Stimulated activated effector memory CD8-positive, alpha-beta T cell treated with anti-CD3 and anti-CD28 coated beads, Interleukin-12 subunit alpha, Interleukin-12 subunit beta, amount 100 ng/mL, for 72 hours (primary cell): Measurements from ENCODE around the gene AMH.
"Not testable (repeated sequence)": the region's sequence is repeated elsewhere in the genome, so short reads cannot be mapped to it uniquely, and the experiment has no call there.

ENCODE experiments used
- ATAC-seq: fragments of 150-1000 bp; cut with Tn5 transposase; 2 replicates; pipeline ENCODE4 v1.10.0; 2021
- DNase-seq, 2 donors: peaks; one replicate each; pipeline ENCODE4 v3.0.0; 2021 to 2022; ENCODE audit warnings: low spot score in 2 of 2
- H3K27ac Mint-ChIP-seq: one replicate; pipeline ENCODE4 v1.8.0; 2022; ENCODE audit warnings: mild to moderate bottlenecking, mixed read lengths
- H3K36me3 Mint-ChIP-seq: one replicate; pipeline ENCODE4 v1.8.0; 2022; ENCODE audit warnings: mild to moderate bottlenecking, mixed read lengths
- H3K4me1 Mint-ChIP-seq: one replicate; pipeline ENCODE4 v1.8.0; 2022; ENCODE audit warnings: mixed read lengths
- H3K4me3 Mint-ChIP-seq: one replicate; pipeline ENCODE4 v1.8.0; 2022; ENCODE audit warnings: mild to moderate bottlenecking, mixed read lengths
- H3K9me3 Mint-ChIP-seq: one replicate; pipeline ENCODE4 v1.8.0; 2022; ENCODE audit warnings: mixed read lengths

AMH gene

GRCh38 chr19:2249010-2249866 lies at the start of gene AMH:
Gene AMH (plus strand): TSS chr19:2249323. CDS start chr19:2249333, 10 bp downstream.
- H3K4me3 Mint-ChIP-seq: no peak within 1 kb of the TSS
- no peak within 1 kb of the TSS for H3K27ac Mint-ChIP-seq
- H3K36me3 Mint-ChIP-seq: peaks cover 47% of the 10 kb centered on the region

GRCh38 chr19:2199861-2200623 lies 49.1 kb upstream of the AMH start:
- Mint-ChIP-seq H3K4me1 (peaks cover 38% of the 10 kb centered on the region), H3K4me3 (no peak overlapping the region), H3K9me3 (no peaks in the 10 kb centered on the region), H3K36me3 (peaks cover 87% of the 10 kb centered on the region), H3K27ac (no peak overlapping the region)
- DNase-seq: no peak
- no peak for ATAC-seq

More at GRCh38 chr19:2249010-2249866, at the start of gene AMH:
- Mint-ChIP-seq H3K9me3 (no peaks in the 10 kb centered on the region), H3K4me1 (peaks cover 16% of the 10 kb centered on the region)
- ATAC-seq: no peak
- DNase-seq: peak in 1 of 2 donors; percentile 59

- not testable (repeated sequence) for H3K9me3 Mint-ChIP-seq, H3K4me3 Mint-ChIP-seq, H3K27ac Mint-ChIP-seq, DNase-seq, ATAC-seq
- H3K36me3 Mint-ChIP-seq: peaks cover 88% of the 10 kb centered on the region
- peaks cover 38% of the 10 kb centered on the region for H3K4me1 Mint-ChIP-seq
These were observed 48.4 kb upstream of the AMH start for GRCh38 chr19:2200624-2201294.

GRCh38 chr19:2201473-2202148 lies 47.5 kb upstream of the AMH start:
- Mint-ChIP-seq H3K4me3 (no peak overlapping the region), H3K9me3 (no peaks in the 10 kb centered on the region), H3K27ac (peak overlapping the region; percentile 81), H3K36me3 (peaks cover 89% of the 10 kb centered on the region), H3K4me1 (peaks cover 37% of the 10 kb centered on the region)
- DNase-seq: no peak
- peak; percentile 14 for ATAC-seq

DNA sequence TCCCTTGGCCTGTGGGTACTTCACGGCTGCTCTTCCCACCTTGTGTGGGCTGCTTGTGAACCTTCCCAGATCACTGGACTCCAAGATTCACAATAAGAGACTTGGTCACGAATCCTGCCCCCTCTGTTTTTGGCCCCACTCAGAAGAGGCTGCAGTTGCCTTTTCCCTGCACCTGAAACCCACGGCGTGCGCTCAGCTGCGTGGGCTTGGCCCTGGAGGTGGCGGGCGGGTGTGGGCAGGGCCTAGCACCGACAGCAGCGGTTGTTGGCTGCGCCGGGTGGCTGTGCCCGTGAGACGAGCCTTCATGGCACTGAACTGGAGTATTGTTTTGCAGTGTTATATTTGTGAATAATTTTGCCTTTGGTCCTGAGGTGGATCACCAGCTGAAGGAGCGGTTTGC lies 46.8 kb upstream of the AMH start:
- Mint-ChIP-seq H3K36me3 (peaks cover 89% of the 10 kb centered on the region), H3K27ac (no peak overlapping the region), H3K9me3 (no peaks in the 10 kb centered on the region), H3K4me1 (peaks cover 29% of the 10 kb centered on the region), H3K4me3 (no peak overlapping the region)
- ATAC-seq (no peak), DNase-seq (no peak)

- no peak overlapping the region for H3K4me3 Mint-ChIP-seq
- peak overlapping the region; percentile 17 for H3K27ac Mint-ChIP-seq
- H3K36me3 Mint-ChIP-seq: peaks cover 96% of the 10 kb centered on the region
- DNase-seq (no peak), ATAC-seq (no peak)
- no peaks in the 10 kb centered on the region for H3K9me3 Mint-ChIP-seq
- H3K4me1 Mint-ChIP-seq: peaks cover 8% of the 10 kb centered on the region
These were observed 42.1 kb upstream of the AMH start for GRCh38 chr19:2207008-2207407.

DNA sequence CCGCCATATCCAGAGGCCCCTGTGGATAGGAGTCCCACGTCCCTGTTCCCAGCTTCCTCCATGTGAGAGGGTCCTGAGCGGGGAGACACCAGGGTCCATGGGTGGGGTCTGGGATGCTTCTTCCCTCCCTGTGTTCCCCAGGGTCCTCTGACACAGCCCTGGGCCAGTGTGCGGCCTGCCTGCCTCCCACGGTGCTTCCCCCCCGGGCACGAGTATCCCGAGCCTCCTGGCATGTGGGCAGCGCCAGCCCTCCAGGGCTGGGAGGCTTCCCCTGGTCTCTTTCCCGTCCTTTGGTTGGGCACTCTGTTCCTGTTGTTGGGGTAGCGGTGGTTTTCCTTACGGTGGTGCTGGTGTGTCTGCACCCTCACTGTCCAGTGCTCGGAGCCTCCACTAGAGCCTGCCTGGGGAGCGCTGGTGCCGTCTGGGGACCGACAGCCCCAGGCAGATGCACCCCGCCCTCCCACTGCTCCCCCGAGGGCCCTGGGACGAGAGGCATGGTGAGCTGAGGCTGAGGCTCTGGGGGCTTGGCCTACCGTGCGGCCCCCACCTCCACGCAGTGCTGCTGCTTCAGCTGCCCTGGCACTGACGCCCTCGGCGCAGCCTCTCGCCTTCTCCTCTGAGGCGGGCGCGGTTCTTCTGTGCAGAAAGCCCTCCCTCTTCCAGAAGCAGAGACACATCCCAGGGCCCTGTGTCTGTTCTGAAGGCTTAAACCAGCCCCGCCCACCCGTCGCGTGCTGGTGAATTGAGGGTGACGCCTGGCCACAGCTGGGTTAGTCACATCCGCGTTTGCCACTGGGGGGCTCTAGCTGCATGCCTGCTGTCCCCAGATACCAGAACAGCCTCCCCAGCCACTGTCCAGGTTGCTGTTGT lies 40.9 kb upstream of the AMH start:
- Mint-ChIP-seq H3K4me3 (no peak overlapping the region), H3K36me3 (peaks cover 96% of the 10 kb centered on the region), H3K4me1 (peaks cover 8% of the 10 kb centered on the region), H3K9me3 (no peaks in the 10 kb centered on the region), H3K27ac (peak overlapping the region; percentile 17)
- DNase-seq (peak in 1 of 2 donors; percentile 61), ATAC-seq (peak; percentile 73)

DNA sequence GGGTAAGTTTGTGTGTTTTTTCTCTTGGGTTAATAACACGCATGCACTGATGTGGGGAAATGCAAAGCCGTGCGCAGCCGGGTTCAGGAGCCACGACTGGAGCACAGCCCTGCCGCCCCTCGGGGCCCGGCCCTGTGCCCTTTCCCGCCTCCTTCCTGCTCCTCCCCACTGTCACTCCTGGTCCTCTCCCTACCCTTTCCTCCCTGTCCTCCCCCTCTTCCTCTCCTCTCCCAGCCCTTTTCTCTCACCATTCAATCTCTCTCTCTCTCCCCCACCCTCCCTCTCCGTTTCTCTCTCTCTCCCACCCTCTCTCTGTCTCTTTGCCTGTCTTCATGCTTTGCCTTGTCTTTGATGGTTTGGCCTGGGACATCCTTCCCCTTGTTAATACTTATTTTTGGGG lies 40.1 kb upstream of the AMH start:
- no peak overlapping the region for H3K4me3 Mint-ChIP-seq
- DNase-seq (no peak), ATAC-seq (no peak)
- peaks cover 5% of the 10 kb centered on the region for H3K4me1 Mint-ChIP-seq
- H3K27ac Mint-ChIP-seq: no peak overlapping the region
- peaks cover 96% of the 10 kb centered on the region for H3K36me3 Mint-ChIP-seq
- no peaks in the 10 kb centered on the region for H3K9me3 Mint-ChIP-seq

DNA sequence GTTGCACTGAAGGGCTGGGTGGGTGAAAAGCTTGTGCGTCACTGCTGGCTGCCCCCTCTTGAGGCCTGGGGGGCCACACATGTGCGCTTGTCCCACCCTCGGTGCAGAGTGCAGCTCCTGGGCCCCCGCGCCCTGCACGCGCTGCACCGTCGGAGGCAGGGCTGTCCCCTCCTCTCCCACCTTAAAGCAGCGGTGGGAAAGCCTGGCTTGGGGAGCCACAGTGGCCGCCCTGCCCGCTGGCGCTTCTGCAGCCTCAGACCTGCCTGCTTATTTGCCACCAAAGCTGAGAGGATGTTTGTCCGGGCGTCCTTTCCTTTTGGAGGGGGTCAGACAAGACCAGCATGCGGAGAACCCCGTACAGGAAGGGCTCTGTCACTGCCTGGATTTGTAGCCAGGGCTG lies 39.7 kb upstream of the AMH start:
- H3K9me3 Mint-ChIP-seq: no peaks in the 10 kb centered on the region
- no peak overlapping the region for H3K27ac Mint-ChIP-seq
- DNase-seq (no peak), ATAC-seq (no peak)
- peaks cover 96% of the 10 kb centered on the region for H3K36me3 Mint-ChIP-seq
- peaks cover under 1% of the 10 kb centered on the region for H3K4me1 Mint-ChIP-seq
- no peak overlapping the region for H3K4me3 Mint-ChIP-seq

GRCh38 chr19:2210206-2210605 lies 38.9 kb upstream of the AMH start:
- H3K27ac Mint-ChIP-seq: no peak overlapping the region
- no peaks in the 10 kb centered on the region for H3K9me3 Mint-ChIP-seq
- H3K4me1 Mint-ChIP-seq: peaks cover 6% of the 10 kb centered on the region
- DNase-seq (no peak), ATAC-seq (no peak)
- peaks cover 96% of the 10 kb centered on the region for H3K36me3 Mint-ChIP-seq
- H3K4me3 Mint-ChIP-seq: no peak overlapping the region

DNA sequence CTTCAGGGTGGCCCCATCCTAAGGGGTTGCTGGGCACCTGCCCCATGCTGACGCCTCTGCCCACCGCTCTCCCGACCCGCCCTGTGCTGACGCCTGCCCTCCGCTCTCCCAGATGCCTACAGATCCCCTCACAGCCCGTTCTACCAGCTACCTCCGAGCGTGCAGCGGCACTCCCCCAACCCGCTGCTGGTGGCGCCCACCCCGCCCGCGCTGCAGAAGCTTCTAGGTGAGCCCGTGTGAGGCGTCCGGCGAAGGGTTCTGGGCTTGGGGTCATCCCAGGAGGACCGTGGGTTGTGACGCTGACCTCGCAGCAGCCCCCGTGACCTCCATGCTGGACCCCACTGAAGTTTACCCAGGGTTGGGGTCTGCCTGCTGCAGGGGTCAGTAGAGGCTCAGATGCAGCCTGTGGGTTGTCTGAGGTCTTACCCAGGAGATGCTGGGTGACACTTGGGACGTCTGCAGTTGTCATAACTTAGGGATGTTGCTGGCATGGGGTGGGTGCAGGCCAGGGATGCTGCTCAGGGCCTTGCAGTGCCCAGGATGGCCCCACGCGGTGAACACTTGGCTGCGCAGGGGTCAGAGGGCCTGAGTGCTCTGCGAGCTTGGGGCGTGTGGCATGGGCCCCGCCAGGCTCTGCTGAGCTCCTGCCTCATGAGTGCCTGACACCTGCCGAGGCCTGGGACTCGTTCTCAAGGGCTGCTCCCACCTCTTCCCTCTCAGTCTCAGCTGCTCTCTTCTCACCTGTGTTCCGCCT lies 38.0 kb upstream of the AMH start:
- no peak for DNase-seq
- no peaks in the 10 kb centered on the region for H3K9me3 Mint-ChIP-seq
- H3K4me3 Mint-ChIP-seq: no peak overlapping the region
- H3K27ac Mint-ChIP-seq: peak overlapping the region; percentile 80
- peaks cover 10% of the 10 kb centered on the region for H3K4me1 Mint-ChIP-seq
- peaks cover 96% of the 10 kb centered on the region for H3K36me3 Mint-ChIP-seq
- no peak for ATAC-seq

DNA sequence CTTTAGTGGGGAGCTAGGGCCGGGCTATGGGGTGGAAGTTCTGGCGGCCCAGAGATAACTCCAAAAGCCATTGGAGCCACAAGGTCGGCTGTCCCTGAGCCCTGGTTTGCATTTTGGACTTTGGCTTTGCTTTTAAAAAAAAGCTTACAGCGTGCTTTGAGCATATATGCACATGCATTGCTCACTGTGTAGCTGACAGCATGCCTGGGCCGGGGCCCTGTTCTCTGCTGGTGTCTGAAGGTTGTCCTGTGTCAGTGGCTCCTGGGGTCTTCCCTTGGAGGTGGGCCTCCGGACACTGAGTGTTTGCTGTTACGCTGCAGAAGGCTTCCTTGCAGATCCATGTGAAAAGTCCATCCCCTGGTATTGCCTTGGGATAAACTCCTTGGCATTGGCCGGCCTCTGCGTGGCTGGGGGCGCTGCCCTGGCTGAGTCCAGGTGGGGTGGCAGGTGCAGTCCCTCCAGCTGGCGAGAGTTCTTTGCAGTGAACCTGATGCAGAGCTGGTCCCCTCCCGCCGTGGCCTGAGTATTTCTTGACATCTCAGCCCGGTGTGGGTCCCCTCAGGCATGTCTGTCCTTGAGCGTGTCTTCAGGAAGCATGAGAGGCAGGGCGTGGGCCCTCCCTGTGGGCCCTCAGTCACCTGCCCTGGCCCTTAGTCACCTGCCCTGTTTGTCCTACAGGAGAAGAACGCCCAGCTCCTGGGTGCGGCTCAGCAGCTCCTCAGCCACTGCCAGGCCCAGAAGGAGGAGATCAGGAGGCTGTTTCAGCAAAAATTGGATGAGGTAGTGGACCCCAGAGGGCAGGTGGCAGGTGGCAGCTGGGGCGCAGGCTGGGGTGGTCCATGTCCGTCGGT lies 36.0 kb upstream of the AMH start:
- no peak for DNase-seq
- peaks cover 97% of the 10 kb centered on the region for H3K36me3 Mint-ChIP-seq
- no peak for ATAC-seq

GRCh38 chr19:2213799-2214198 lies 35.3 kb upstream of the AMH start:
- H3K36me3 Mint-ChIP-seq: peaks cover 99% of the 10 kb centered on the region
- DNase-seq: no peak
- H3K4me1 Mint-ChIP-seq: peaks cover 17% of the 10 kb centered on the region
- no peak overlapping the region for H3K4me3 Mint-ChIP-seq
- no peaks in the 10 kb centered on the region for H3K9me3 Mint-ChIP-seq
- H3K27ac Mint-ChIP-seq: peak overlapping the region; percentile 89
- no peak for ATAC-seq

More for the DNA sequence above, 36.0 kb upstream of the AMH start:
- no peaks in the 10 kb centered on the region for H3K9me3 Mint-ChIP-seq
- peak overlapping the region; percentile 89 for H3K27ac Mint-ChIP-seq
- peaks cover 17% of the 10 kb centered on the region for H3K4me1 Mint-ChIP-seq
- H3K4me3 Mint-ChIP-seq: no peak overlapping the region
